ENCODE results near the gene SPATA19. TPM values are rescaled to one million over a fixed set of nuclear protein-coding genes. Genes with fewer than 3 reads are reported as not detected.

Gene SPATA19
- polyA plus RNA-seq (2013, experiment 1 of 2), result not detected
- polyA plus RNA-seq (2013, experiment 2 of 2), result not detected

GRCh38 chr11:133845413-133845812 is at the start of gene SPATA19:
Gene SPATA19 (minus strand): TSS chr11:133845513. CDS start chr11:133845446, 67 bp downstream.
- Histone ChIP-seq H3K9me3 (ENCODE audit: control insufficient read depth, low read length) (no peaks in the 10 kb centered on the region), H3K4me1 (ENCODE audit: control insufficient read depth, insufficient read depth, low read length, poor library complexity, severe bottlenecking) (no peaks in the 10 kb centered on the region), H3K4me3 (ENCODE audit: extremely low read depth, insufficient read depth, low read length, poor library complexity, severe bottlenecking) (no peak within 1 kb of the TSS), H3K36me3 (ENCODE audit: control insufficient read depth, insufficient read depth, low read length) (no peaks in the 10 kb centered on the region), H3K27ac (ENCODE audit: low read depth, low read length, severe bottlenecking) (no peak within 1 kb of the TSS)
- 80 to 86% methylated on average over 1 to 2 of the region's 2 CpGs for WGBS, 2 experiments (ENCODE audit: insufficient coverage in 2 of 2)

GRCh38 chr11:133895061-133895479 is 49.8 kb upstream of the SPATA19 start:
- Histone ChIP-seq H3K4me3 (ENCODE audit: extremely low read depth, insufficient read depth, low read length, poor library complexity, severe bottlenecking) (no peak overlapping the region), H3K36me3 (ENCODE audit: control insufficient read depth, insufficient read depth, low read length) (no peaks in the 10 kb centered on the region), H3K27ac (ENCODE audit: low read depth, low read length, severe bottlenecking) (no peak overlapping the region), H3K9me3 (ENCODE audit: control insufficient read depth, low read length) (no peaks in the 10 kb centered on the region), H3K4me1 (ENCODE audit: control insufficient read depth, insufficient read depth, low read length, poor library complexity, severe bottlenecking) (peaks cover 10% of the 10 kb centered on the region)
- 40 to 49% methylated on average over 5 of the region's 10 CpGs for WGBS, 2 experiments (ENCODE audit: insufficient coverage in 2 of 2)

- WGBS, 2 experiments (ENCODE audit: insufficient coverage in 2 of 2), result 97 to 99% methylated on average over 5 to 7 of the region's 14 CpGs
- Histone ChIP-seq H3K4me3 (ENCODE audit: extremely low read depth, insufficient read depth, low read length, poor library complexity, severe bottlenecking) (no peak overlapping the region), H3K27ac (ENCODE audit: low read depth, low read length, severe bottlenecking) (no peak overlapping the region), H3K4me1 (ENCODE audit: control insufficient read depth, insufficient read depth, low read length, poor library complexity, severe bottlenecking) (peaks cover 10% of the 10 kb centered on the region), H3K9me3 (ENCODE audit: control insufficient read depth, low read length) (no peaks in the 10 kb centered on the region), H3K36me3 (ENCODE audit: control insufficient read depth, insufficient read depth, low read length) (no peaks in the 10 kb centered on the region)
These were observed 48.1 kb upstream of the SPATA19 start for GRCh38 chr11:133893381-133893780.

- Histone ChIP-seq H3K9me3 (ENCODE audit: control insufficient read depth, low read length) (no peaks in the 10 kb centered on the region), H3K4me1 (ENCODE audit: control insufficient read depth, insufficient read depth, low read length, poor library complexity, severe bottlenecking) (peaks cover 10% of the 10 kb centered on the region), H3K4me3 (ENCODE audit: extremely low read depth, insufficient read depth, low read length, poor library complexity, severe bottlenecking) (no peak overlapping the region), H3K27ac (ENCODE audit: low read depth, low read length, severe bottlenecking) (no peak overlapping the region), H3K36me3 (ENCODE audit: control insufficient read depth, insufficient read depth, low read length) (no peaks in the 10 kb centered on the region)
- WGBS, 2 experiments (ENCODE audit: insufficient coverage in 2 of 2), result 90 to 97% methylated on average over 15 of the region's 19 CpGs
These were observed 47.5 kb upstream of the SPATA19 start for GRCh38 chr11:133892584-133893380.

GRCh38 chr11:133892126-133892525 is 46.8 kb upstream of the SPATA19 start:
- WGBS, 2 experiments (ENCODE audit: insufficient coverage in 2 of 2), result 81 to 82% methylated on average over 8 of the region's 8 CpGs
- Histone ChIP-seq H3K27ac (ENCODE audit: low read depth, low read length, severe bottlenecking) (no peak overlapping the region), H3K4me1 (ENCODE audit: control insufficient read depth, insufficient read depth, low read length, poor library complexity, severe bottlenecking) (peaks cover 10% of the 10 kb centered on the region), H3K36me3 (ENCODE audit: control insufficient read depth, insufficient read depth, low read length) (no peaks in the 10 kb centered on the region), H3K9me3 (ENCODE audit: control insufficient read depth, low read length) (no peaks in the 10 kb centered on the region), H3K4me3 (ENCODE audit: extremely low read depth, insufficient read depth, low read length, poor library complexity, severe bottlenecking) (no peak overlapping the region)

- H3K36me3 ChIP-seq (ENCODE audit: control insufficient read depth, insufficient read depth, low read length), result no peaks in the 10 kb centered on the region
- no peak overlapping the region for H3K4me3 ChIP-seq (ENCODE audit: extremely low read depth, insufficient read depth, low read length, poor library complexity, severe bottlenecking)
- WGBS, 2 experiments (ENCODE audit: insufficient coverage in 2 of 2), result 82 to 83% methylated on average over 3 of the region's 3 CpGs
- H3K27ac ChIP-seq (ENCODE audit: low read depth, low read length, severe bottlenecking), result no peak overlapping the region
- no peaks in the 10 kb centered on the region for H3K9me3 ChIP-seq (ENCODE audit: control insufficient read depth, low read length)
- peaks cover 5% of the 10 kb centered on the region for H3K4me1 ChIP-seq (ENCODE audit: control insufficient read depth, insufficient read depth, low read length, poor library complexity, severe bottlenecking)
These were observed 44.6 kb upstream of the SPATA19 start for GRCh38 chr11:133889893-133890292.

GRCh38 chr11:133889188-133889587 is 43.9 kb upstream of the SPATA19 start:
- H3K4me3 ChIP-seq (ENCODE audit: extremely low read depth, insufficient read depth, low read length, poor library complexity, severe bottlenecking), result no peak overlapping the region
- 76 to 93% methylated on average over 5 of the region's 5 CpGs for WGBS, 2 experiments (ENCODE audit: insufficient coverage in 2 of 2)

GRCh38 chr11:133887692-133888332 is 42.5 kb upstream of the SPATA19 start:
- H3K36me3 ChIP-seq (ENCODE audit: control insufficient read depth, insufficient read depth, low read length), result no peaks in the 10 kb centered on the region
- H3K4me3 ChIP-seq (ENCODE audit: extremely low read depth, insufficient read depth, low read length, poor library complexity, severe bottlenecking), result no peak overlapping the region
- 88 to 93% methylated on average over 4 to 5 of the region's 5 CpGs for WGBS, 2 experiments (ENCODE audit: insufficient coverage in 2 of 2)
- peaks cover 6% of the 10 kb centered on the region for H3K9me3 ChIP-seq (ENCODE audit: control insufficient read depth, low read length)
- H3K27ac ChIP-seq (ENCODE audit: low read depth, low read length, severe bottlenecking), result no peak overlapping the region
- no peaks in the 10 kb centered on the region for H3K4me1 ChIP-seq (ENCODE audit: control insufficient read depth, insufficient read depth, low read length, poor library complexity, severe bottlenecking)

More at GRCh38 chr11:133889188-133889587, 43.9 kb upstream of the SPATA19 start:
- H3K27ac ChIP-seq (ENCODE audit: low read depth, low read length, severe bottlenecking), result no peak overlapping the region
- H3K36me3 ChIP-seq (ENCODE audit: control insufficient read depth, insufficient read depth, low read length), result no peaks in the 10 kb centered on the region
- H3K4me1 ChIP-seq (ENCODE audit: control insufficient read depth, insufficient read depth, low read length, poor library complexity, severe bottlenecking), result no peaks in the 10 kb centered on the region
- H3K9me3 ChIP-seq (ENCODE audit: control insufficient read depth, low read length), result peaks cover 6% of the 10 kb centered on the region

GRCh38 chr11:133886029-133886428 is 40.7 kb upstream of the SPATA19 start:
- Histone ChIP-seq H3K4me3 (ENCODE audit: extremely low read depth, insufficient read depth, low read length, poor library complexity, severe bottlenecking) (no peak overlapping the region), H3K9me3 (ENCODE audit: control insufficient read depth, low read length) (peaks cover 6% of the 10 kb centered on the region), H3K27ac (ENCODE audit: low read depth, low read length, severe bottlenecking) (no peak overlapping the region), H3K36me3 (ENCODE audit: control insufficient read depth, insufficient read depth, low read length) (no peaks in the 10 kb centered on the region), H3K4me1 (ENCODE audit: control insufficient read depth, insufficient read depth, low read length, poor library complexity, severe bottlenecking) (no peaks in the 10 kb centered on the region)
- 80 to 83% methylated on average over 1 to 3 of the region's 3 CpGs for WGBS, 2 experiments (ENCODE audit: insufficient coverage in 2 of 2)

- no peaks in the 10 kb centered on the region for H3K9me3 ChIP-seq (ENCODE audit: control insufficient read depth, low read length)
- H3K4me3 ChIP-seq (ENCODE audit: extremely low read depth, insufficient read depth, low read length, poor library complexity, severe bottlenecking), result no peak overlapping the region
- WGBS, 2 experiments (ENCODE audit: insufficient coverage in 2 of 2), result 14% methylated on average over 1 of the region's 1 CpG; no CpG with 5 or more reads in 1 of the 2 experiments
- H3K27ac ChIP-seq (ENCODE audit: low read depth, low read length, severe bottlenecking), result no peak overlapping the region
- H3K4me1 ChIP-seq (ENCODE audit: control insufficient read depth, insufficient read depth, low read length, poor library complexity, severe bottlenecking), result no peaks in the 10 kb centered on the region
- no peaks in the 10 kb centered on the region for H3K36me3 ChIP-seq (ENCODE audit: control insufficient read depth, insufficient read depth, low read length)
These were observed 26.8 kb upstream of the SPATA19 start for GRCh38 chr11:133872160-133872559.

- H3K4me1 ChIP-seq (ENCODE audit: control insufficient read depth, insufficient read depth, low read length, poor library complexity, severe bottlenecking), result no peaks in the 10 kb centered on the region
- H3K9me3 ChIP-seq (ENCODE audit: control insufficient read depth, low read length), result no peaks in the 10 kb centered on the region
- no peak overlapping the region for H3K27ac ChIP-seq (ENCODE audit: low read depth, low read length, severe bottlenecking)
- H3K4me3 ChIP-seq (ENCODE audit: extremely low read depth, insufficient read depth, low read length, poor library complexity, severe bottlenecking), result no peak overlapping the region
- H3K36me3 ChIP-seq (ENCODE audit: control insufficient read depth, insufficient read depth, low read length), result no peaks in the 10 kb centered on the region
These were observed 22.1 kb upstream of the SPATA19 start for GRCh38 chr11:133867456-133867855.
